ENCODE measurements around the gene CHID1. TPM values are rescaled to one million over a fixed set of nuclear protein-coding genes. Genes with fewer than 3 reads are reported as not detected.
A peak's percentile ranks its signal among the peaks of the same experiment; 100 is the strongest.

Gene CHID1
- total RNA-seq, 6 experiments from 2014 or later: 61.1 to 157 (median 78.7) TPM

- no CpG with 5 or more reads among the region's 31 CpGs for WGBS (ENCODE audit: insufficient coverage, low coverage, low lambda C conversion rate, missing lambda C conversion rate)
- Histone ChIP-seq H3K4me1 (peaks cover 0 to 35% (median 4%) of the 10 kb centered on the region in 4 donors), H3K4me3 (peak overlapping the region; percentile 96 to 100 (median 98))
Measured at GRCh38 chr11:844693-845644, 65.6 kb downstream of the CHID1 start.

GRCh38 chr11:843818-844692 lies 66.6 kb downstream of the CHID1 start:
- peaks cover 0 to 35% (median 4%) of the 10 kb centered on the region in 4 donors for H3K4me1 ChIP-seq
- TF ChIP-seq CTCF (IDR thresholded peaks at IDR 0.05) (no peak), POLR2A (IDR thresholded peaks at IDR 0.05) (peak; percentile 81)
- peak overlapping the region; percentile 96 to 100 (median 98) for H3K4me3 ChIP-seq
- peak overlapping the region; percentile 93 to 97 (median 95) for H3K27ac ChIP-seq
- ATAC-seq (peak; percentile 51 to 68 (median 56)), DNase-seq (peak; percentile 91 to 96 (median 93))
- no peaks in the 10 kb centered on the region for H3K9me3 ChIP-seq
- intact Hi-C loops (cut with DNase I): no loop called here
- H3K36me3 ChIP-seq: peaks cover 0 to 15% (median 9%) of the 10 kb centered on the region in 4 donors
- WGBS (ENCODE audit: insufficient coverage, low coverage, low lambda C conversion rate, missing lambda C conversion rate): 15% methylated on average over 8 of the region's 25 CpGs
- H3K27me3 ChIP-seq: peaks cover 0 to 2% of the 10 kb centered on the region in 2 donors

More at GRCh38 chr11:844693-845644, 65.6 kb downstream of the CHID1 start:
- Histone ChIP-seq H3K27ac (peak overlapping the region; percentile 93 to 97 (median 95)), H3K27me3 (peaks cover 0 to 5% of the 10 kb centered on the region in 2 donors), H3K9me3 (no peaks in the 10 kb centered on the region), H3K36me3 (peaks cover 0 to 6% (median 2%) of the 10 kb centered on the region in 4 donors)
- TF ChIP-seq CTCF (IDR thresholded peaks at IDR 0.05) (peak in 1 of 4 donors; percentile 6), POLR2A (IDR thresholded peaks at IDR 0.05) (no peak)
- intact Hi-C loops (cut with DNase I): loop anchor here in 1 of 2 donors (5.0 kb wide), 1 partner anchor 207 kb away; no protein-coding TSS in a partner anchor
- DNase-seq (peak; percentile 88 to 93 (median 90)), ATAC-seq (peak; percentile 32 to 57 (median 48))

GRCh38 chr11:843086-843734 lies 67.4 kb downstream of the CHID1 start:
- TF ChIP-seq CTCF (IDR thresholded peaks at IDR 0.05) (no peak), POLR2A (IDR thresholded peaks at IDR 0.05) (no peak)
- no peaks in the 10 kb centered on the region for H3K27me3 ChIP-seq
- H3K4me3 ChIP-seq: peak overlapping the region; percentile 96 to 100 (median 98)
- intact Hi-C loops (cut with DNase I): no loop called here
- no peaks in the 10 kb centered on the region for H3K9me3 ChIP-seq
- ATAC-seq (no peak), DNase-seq (no peak)
- H3K4me1 ChIP-seq: peaks cover 0 to 26% (median 4%) of the 10 kb centered on the region in 4 donors
- WGBS (ENCODE audit: insufficient coverage, low coverage, low lambda C conversion rate, missing lambda C conversion rate): 0% methylated on average over 13 of the region's 53 CpGs
- peaks cover 0 to 22% (median 13%) of the 10 kb centered on the region in 4 donors for H3K36me3 ChIP-seq
- peak overlapping the region; percentile 93 to 97 (median 95) for H3K27ac ChIP-seq

Measured in right lobe of liver (tissue), 6 donors.